HCT116 (cell line): ENCODE measurements around the gene DLX2. TPM values are rescaled to one million over a fixed set of nuclear protein-coding genes. Genes with fewer than 3 reads are reported as not detected.

Experiments
- ATAC-seq: fragments of 200-7000 bp; cut with Tn5 transposase; 2 replicates; pipeline ENCODE4 v1.9.1; 2020; ENCODE audit warnings: mild to moderate bottlenecking, moderate library complexity
- BruUV-seq: library from RNA; stranded (reverse); fragments of 400-500 nt; replicated peaks from 2 replicates; lab custom pipeline; 2021; lab: Mats Ljungman, UMichigan
- CTCF ChIA-PET: fragments of 300-600 bp; sonication (Branson Sonifier 250); formaldehyde crosslinking; loops from one replicate; lab custom pipeline; 2021; ENCODE audit warnings: antibody characterized with exemption; lab: Charles Lee
- POLR2A ChIA-PET: fragments of 300-600, 350-600 bp; sonication (Branson Sonifier 250); formaldehyde crosslinking; loops from one replicate; lab custom pipeline; 2021; ENCODE audit warnings: antibody characterized with exemption; lab: Charles Lee
- RAD21 ChIA-PET, 2 experiments: fragments of 300-600 bp; sonication (Branson Sonifier 250); formaldehyde crosslinking; loops; one replicate each; lab custom pipeline; 2023; ENCODE audit warnings: low total read pairs in 2 of 2; ENCODE audit not compliant: uncharacterized antibody in 2 of 2, unreplicated experiment in 2 of 2, low non-redundant PET in 1 of 2; lab: Charles Lee
- DNase-seq: peaks from one replicate; pipeline ENCODE4 v3.0.0-alpha.2; 2010; ENCODE audit warnings: low read depth, low spot score
- H2AFZ ChIP-seq: fragments of 200-600 bp; shearing (Covaris generic), sonication (generic); 2 replicates; pipeline ENCODE4 v1.6.1; 2017; ENCODE audit warnings: low read depth, mixed run types, mixed read lengths, antibody characterized with exemption, low read length; ENCODE audit not compliant: poor library complexity, severe bottlenecking
- H3K27ac ChIP-seq: 2 replicates; pipeline ENCODE4 v1.5.1; 2012; ENCODE audit warnings: low read depth, low read length
- H3K27me3 ChIP-seq: fragments of 200-600 bp; sonication (generic); 2 replicates; pipeline ENCODE4 v1.6.1; 2016; ENCODE audit warnings: mixed run types, low read length, mixed read lengths; ENCODE audit not compliant: insufficient read depth
- H3K36me3 ChIP-seq, 2 experiments: fragments of 200-500 bp in 1 of 2; fragments of 200-600 bp in 1 of 2; sonication (Bioruptor generic) in 1 of 2; sonication (generic) in 1 of 2; 2 replicates each; pipeline versions ENCODE4 v1.5.1 to v1.6.1; 2014 to 2016; ENCODE audit warnings: low read length in 2 of 2, inconsistent platforms in 1 of 2, mixed read lengths in 1 of 2, mixed run types in 1 of 2; ENCODE audit not compliant: insufficient read depth in 2 of 2, control insufficient read depth in 1 of 2
- H3K4me1 ChIP-seq, 2 experiments: fragments of 200-600 bp in 1 of 2; sonication (generic) in 1 of 2; 2 replicates each; pipeline versions ENCODE4 v1.5.1 to v1.6.1; 2012 to 2017; ENCODE audit warnings: low read length in 2 of 2, inconsistent platforms in 1 of 2, mild to moderate bottlenecking in 1 of 2, mixed read lengths in 1 of 2, mixed run types in 1 of 2, moderate library complexity in 1 of 2; ENCODE audit not compliant: insufficient read depth in 2 of 2, control insufficient read depth in 1 of 2
- H3K4me2 ChIP-seq: fragments of 200-600 bp; sonication (generic); 2 replicates; pipeline ENCODE4 v1.6.1; 2017; ENCODE audit warnings: mixed run types, low read length, mixed read lengths
- H3K4me3 ChIP-seq, 2 experiments: fragments of 200-600 bp in 1 of 2; sonication (generic) in 1 of 2; replicated peaks in 1 of 2; 2 replicates each; pipeline ENCODE4 v1.5.1; 2011 to 2016; ENCODE audit warnings: low read length in 2 of 2, control low read depth in 1 of 2, low read depth in 1 of 2, mild to moderate bottlenecking in 1 of 2, mixed read lengths in 1 of 2, mixed run types in 1 of 2
- H3K79me2 ChIP-seq: fragments of 200-600 bp; sonication (generic); 2 replicates; pipeline ENCODE4 v1.6.1; 2017; ENCODE audit warnings: mild to moderate bottlenecking, mixed run types, low read length, moderate library complexity, mixed read lengths; ENCODE audit not compliant: insufficient read depth
- H3K9ac ChIP-seq: fragments of 200-600 bp; sonication (generic); 2 replicates; pipeline ENCODE4 v1.6.1; 2016; ENCODE audit warnings: low read length, mixed read lengths
- H3K9me2 ChIP-seq: fragments of 200-600 bp; sonication (generic), shearing (Covaris generic); 2 replicates; pipeline ENCODE4 v1.6.1; 2017; ENCODE audit warnings: mixed run types, mild to moderate bottlenecking, moderate library complexity; ENCODE audit not compliant: insufficient read depth
- H3K9me3 ChIP-seq, 2 experiments: fragments of 200-500 bp in 1 of 2; fragments of 200-600 bp in 1 of 2; sonication (Bioruptor generic) in 1 of 2; sonication (generic) in 1 of 2; 2 replicates each; pipeline ENCODE4 v1.6.1; 2014 to 2017; ENCODE audit warnings: low read length in 2 of 2, mixed read lengths in 2 of 2, inconsistent platforms in 1 of 2, low read depth in 1 of 2, mild to moderate bottlenecking in 1 of 2, mixed run types in 1 of 2, moderate library complexity in 1 of 2; ENCODE audit not compliant: control insufficient read depth in 1 of 2, insufficient read depth in 1 of 2
- H4K20me1 ChIP-seq: fragments of 200-600 bp; sonication (generic), shearing (Covaris generic); 2 replicates; pipeline ENCODE4 v1.6.1; 2017; ENCODE audit warnings: mixed run types, mild to moderate bottlenecking, moderate library complexity; ENCODE audit not compliant: insufficient read depth
- ATF3 ChIP-seq: IDR thresholded peaks from 2 replicates; pipeline ENCODE4 v1.6.1; 2012
- CBX3 ChIP-seq: IDR thresholded peaks from 2 replicates; pipeline ENCODE4 v1.6.1; 2012; ENCODE audit warnings: low read depth
- ELF1 ChIP-seq: IDR thresholded peaks from 2 replicates; pipeline ENCODE4 v1.6.1; 2012; ENCODE audit warnings: low read depth, borderline replicate concordance
- RAD21 ChIP-seq: IDR thresholded peaks from 2 replicates; pipeline ENCODE4 v1.6.1; 2012; ENCODE audit warnings: low read depth, mild to moderate bottlenecking
- SRF ChIP-seq: IDR thresholded peaks from 2 replicates; pipeline ENCODE4 v1.6.1; 2012; ENCODE audit warnings: low read depth
- ZFX ChIP-seq: fragments of 450-650 bp; IDR thresholded peaks from 2 replicates; pipeline ENCODE4 v1.6.1; 2017
- intact Hi-C: fragments of 100-400 bp; cut with micrococcal nuclease; formaldehyde crosslinking; loops from 2 replicates; pipeline ENCODE4 v1.10.0; 2022
- total RNA-seq: library from RNA; stranded (reverse); gene quantifications from one replicate; pipeline ENCODE4 v1.2.1, GENCODE V29; 2021; ENCODE audit not compliant: unreplicated experiment
- TF ChIP-seq, protein P1 (sequence below): IDR thresholded peaks from 2 replicates; pipeline ENCODE4 v1.6.1; 2012

The DLX2 gene
- total RNA-seq, 1 experiment from 2014 or later: 3.7 TPM

GRCh38 chr2:172086241-172087206, 16.2 kb downstream of the DLX2 start:
- intact Hi-C loops: no loop called here
- no peak overlapping the region for H2AFZ ChIP-seq
- TF ChIP-seq ATF3: no peak
- TF ChIP-seq RAD21: no peak
- TF ChIP-seq ELF1: no peak
- TF ChIP-seq, protein P1, sequence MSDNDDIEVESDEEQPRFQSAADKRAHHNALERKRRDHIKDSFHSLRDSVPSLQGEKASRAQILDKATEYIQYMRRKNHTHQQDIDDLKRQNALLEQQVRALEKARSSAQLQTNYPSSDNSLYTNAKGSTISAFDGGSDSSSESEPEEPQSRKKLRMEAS: no peak
- no peak for TF ChIP-seq CBX3
- TF ChIP-seq SRF: no peak
- TF ChIP-seq ZFX: no peak
- TF ChIP-seq, all 23 proteins: peak for 0
- ChIA-PET RAD21 (no interaction called here), CTCF (no interaction called here), POLR2A (no interaction called here)
- no peak for DNase-seq
- no peaks in the 10 kb centered on the region for H4K20me1 ChIP-seq
- no peak for ATAC-seq
- no peaks in the 10 kb centered on the region for H3K36me3 ChIP-seq
- no peak overlapping the region for H3K4me2 ChIP-seq
- H3K4me1 ChIP-seq: peaks cover 0 to 17% of the 10 kb centered on the region in 2 experiments; a peak in 1 of 4 replicates
- H3K27me3 ChIP-seq: no peaks in the 10 kb centered on the region
- H3K9me2 ChIP-seq: no peaks in the 10 kb centered on the region
- H3K79me2 ChIP-seq: no peaks in the 10 kb centered on the region
- no peak overlapping the region for H3K4me3 ChIP-seq
- H3K27ac ChIP-seq: no peak overlapping the region
- H3K9me3 ChIP-seq: no peaks in the 10 kb centered on the region
- BruUV-seq: no TSS peak
- H3K9ac ChIP-seq: no peak overlapping the region
